ENCODE results near the gene GH1.

DNA sequence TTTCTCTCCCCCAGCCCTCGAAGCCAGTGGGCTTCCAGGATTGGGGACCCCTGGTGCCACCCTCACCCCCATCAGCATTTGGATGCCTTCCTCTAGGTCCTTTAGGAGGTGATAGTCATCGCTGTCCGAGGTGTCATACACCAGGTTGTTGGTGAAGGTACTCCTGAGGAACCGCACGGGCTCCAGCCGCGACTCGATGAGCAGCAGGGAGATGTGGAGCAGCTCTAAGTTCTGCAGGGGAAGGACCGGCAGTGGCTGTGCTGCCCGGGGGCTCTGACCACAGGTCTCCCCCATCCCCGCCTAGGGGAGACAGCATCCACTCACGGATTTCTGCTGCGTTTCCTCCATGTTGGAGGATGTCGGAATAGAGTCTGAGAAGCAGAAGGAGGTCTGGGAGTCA lies 8.5 kb downstream of the GH1 start:
- TF ChIP-seq, protein P1, sequence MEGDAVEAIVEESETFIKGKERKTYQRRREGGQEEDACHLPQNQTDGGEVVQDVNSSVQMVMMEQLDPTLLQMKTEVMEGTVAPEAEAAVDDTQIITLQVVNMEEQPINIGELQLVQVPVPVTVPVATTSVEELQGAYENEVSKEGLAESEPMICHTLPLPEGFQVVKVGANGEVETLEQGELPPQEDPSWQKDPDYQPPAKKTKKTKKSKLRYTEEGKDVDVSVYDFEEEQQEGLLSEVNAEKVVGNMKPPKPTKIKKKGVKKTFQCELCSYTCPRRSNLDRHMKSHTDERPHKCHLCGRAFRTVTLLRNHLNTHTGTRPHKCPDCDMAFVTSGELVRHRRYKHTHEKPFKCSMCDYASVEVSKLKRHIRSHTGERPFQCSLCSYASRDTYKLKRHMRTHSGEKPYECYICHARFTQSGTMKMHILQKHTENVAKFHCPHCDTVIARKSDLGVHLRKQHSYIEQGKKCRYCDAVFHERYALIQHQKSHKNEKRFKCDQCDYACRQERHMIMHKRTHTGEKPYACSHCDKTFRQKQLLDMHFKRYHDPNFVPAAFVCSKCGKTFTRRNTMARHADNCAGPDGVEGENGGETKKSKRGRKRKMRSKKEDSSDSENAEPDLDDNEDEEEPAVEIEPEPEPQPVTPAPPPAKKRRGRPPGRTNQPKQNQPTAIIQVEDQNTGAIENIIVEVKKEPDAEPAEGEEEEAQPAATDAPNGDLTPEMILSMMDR (IDR thresholded peaks at IDR 0.05; ENCODE audit: borderline replicate concordance, extremely low read depth, low read length, poor library complexity, severe bottlenecking): no peak
- TF ChIP-seq EZH2 (IDR thresholded peaks at IDR 0.05; ENCODE audit: borderline replicate concordance, low read depth, low read length, severe bottlenecking): no peak
